ENCODE measurements around the gene HNF1A. TPM values are rescaled to one million over a fixed set of nuclear protein-coding genes. Genes with fewer than 3 reads are reported as not detected.

The HNF1A gene, protein sequence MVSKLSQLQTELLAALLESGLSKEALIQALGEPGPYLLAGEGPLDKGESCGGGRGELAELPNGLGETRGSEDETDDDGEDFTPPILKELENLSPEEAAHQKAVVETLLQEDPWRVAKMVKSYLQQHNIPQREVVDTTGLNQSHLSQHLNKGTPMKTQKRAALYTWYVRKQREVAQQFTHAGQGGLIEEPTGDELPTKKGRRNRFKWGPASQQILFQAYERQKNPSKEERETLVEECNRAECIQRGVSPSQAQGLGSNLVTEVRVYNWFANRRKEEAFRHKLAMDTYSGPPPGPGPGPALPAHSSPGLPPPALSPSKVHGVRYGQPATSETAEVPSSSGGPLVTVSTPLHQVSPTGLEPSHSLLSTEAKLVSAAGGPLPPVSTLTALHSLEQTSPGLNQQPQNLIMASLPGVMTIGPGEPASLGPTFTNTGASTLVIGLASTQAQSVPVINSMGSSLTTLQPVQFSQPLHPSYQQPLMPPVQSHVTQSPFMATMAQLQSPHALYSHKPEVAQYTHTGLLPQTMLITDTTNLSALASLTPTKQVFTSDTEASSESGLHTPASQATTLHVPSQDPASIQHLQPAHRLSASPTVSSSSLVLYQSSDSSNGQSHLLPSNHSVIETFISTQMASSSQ
- total RNA-seq (2021; fragmentation: NEBNext Ultra II Directional; extraction: Animal tissue kit (Norgen Biotek cat#: 25700)): not detected
- long read RNA-seq: 0 reads

DNA sequence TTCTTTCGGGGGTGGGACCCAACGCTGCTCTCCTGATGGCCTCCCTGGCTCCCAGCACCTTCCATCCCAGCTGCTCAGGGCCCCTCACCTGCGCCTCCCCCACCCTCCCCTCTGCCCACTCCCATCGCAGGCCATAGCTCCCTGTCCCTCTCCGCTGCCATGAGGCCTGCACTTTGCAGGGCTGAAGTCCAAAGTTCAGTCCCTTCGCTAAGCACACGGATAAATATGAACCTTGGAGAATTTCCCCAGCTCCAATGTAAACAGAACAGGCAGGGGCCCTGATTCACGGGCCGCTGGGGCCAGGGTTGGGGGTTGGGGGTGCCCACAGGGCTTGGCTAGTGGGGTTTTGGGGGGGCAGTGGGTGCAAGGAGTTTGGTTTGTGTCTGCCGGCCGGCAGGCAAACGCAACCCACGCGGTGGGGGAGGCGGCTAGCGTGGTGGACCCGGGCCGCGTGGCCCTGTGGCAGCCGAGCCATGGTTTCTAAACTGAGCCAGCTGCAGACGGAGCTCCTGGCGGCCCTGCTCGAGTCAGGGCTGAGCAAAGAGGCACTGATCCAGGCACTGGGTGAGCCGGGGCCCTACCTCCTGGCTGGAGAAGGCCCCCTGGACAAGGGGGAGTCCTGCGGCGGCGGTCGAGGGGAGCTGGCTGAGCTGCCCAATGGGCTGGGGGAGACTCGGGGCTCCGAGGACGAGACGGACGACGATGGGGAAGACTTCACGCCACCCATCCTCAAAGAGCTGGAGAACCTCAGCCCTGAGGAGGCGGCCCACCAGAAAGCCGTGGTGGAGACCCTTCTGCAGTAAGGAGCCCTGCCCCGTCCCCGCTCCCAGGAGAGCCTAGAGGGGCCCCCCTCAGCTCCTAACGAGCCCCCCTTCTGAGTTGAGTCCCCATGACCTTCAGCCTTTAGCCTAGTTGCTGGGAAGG lies at the start of gene HNF1A:
HNF1A (plus strand) TSS at position 248 of the 924 bp plus-strand sequence; CDS start at position 474, 226 bp downstream.
- DNase-seq: no peak
- H3K4me3 Mint-ChIP-seq: no peak within 1 kb of the TSS

DNA sequence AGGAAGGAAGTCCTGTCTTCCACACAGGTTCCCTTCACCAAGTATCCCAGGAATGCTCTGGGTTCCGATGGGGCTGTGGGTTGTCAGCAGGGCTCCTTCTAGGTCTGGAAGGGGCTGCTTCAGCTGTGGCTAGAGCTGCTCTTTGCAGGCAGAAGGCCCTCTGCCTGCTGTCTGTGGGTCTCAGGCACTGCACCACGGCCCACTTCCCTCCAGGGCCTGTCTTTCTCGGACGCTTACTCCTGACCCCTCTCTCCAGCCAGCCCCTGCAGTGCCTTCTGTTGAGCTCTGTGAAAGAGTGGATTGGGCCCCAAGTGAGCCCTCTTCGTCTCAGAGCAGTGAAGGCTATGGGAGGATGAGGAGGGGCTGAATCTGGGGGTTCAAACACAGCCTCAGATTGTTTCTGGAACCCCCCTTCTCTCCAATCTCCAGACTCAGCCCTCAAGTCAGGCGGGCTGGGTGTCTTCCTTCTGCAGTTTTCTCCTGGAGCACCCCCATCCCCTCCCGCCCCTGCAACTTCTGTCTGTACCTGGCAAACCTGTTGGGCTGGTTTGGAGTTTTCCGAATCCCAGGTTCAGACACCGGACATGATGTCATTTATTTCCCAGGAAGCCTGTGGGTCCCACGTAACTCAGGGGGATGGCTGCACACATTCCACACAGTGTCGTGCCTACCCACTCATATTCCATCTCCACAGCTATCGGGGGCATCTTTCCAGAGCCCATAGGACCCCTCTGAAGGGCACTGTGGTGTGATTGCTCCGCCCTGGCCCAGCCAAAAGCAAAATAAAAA lies 49.3 kb upstream of the HNF1A start:
- H3K36me3 Mint-ChIP-seq (ENCODE audit: low read depth): no peaks in the 10 kb centered on the region
- no peak for DNase-seq
- H3K4me3 Mint-ChIP-seq: no peak overlapping the region
- TF ChIP-seq, protein P1, sequence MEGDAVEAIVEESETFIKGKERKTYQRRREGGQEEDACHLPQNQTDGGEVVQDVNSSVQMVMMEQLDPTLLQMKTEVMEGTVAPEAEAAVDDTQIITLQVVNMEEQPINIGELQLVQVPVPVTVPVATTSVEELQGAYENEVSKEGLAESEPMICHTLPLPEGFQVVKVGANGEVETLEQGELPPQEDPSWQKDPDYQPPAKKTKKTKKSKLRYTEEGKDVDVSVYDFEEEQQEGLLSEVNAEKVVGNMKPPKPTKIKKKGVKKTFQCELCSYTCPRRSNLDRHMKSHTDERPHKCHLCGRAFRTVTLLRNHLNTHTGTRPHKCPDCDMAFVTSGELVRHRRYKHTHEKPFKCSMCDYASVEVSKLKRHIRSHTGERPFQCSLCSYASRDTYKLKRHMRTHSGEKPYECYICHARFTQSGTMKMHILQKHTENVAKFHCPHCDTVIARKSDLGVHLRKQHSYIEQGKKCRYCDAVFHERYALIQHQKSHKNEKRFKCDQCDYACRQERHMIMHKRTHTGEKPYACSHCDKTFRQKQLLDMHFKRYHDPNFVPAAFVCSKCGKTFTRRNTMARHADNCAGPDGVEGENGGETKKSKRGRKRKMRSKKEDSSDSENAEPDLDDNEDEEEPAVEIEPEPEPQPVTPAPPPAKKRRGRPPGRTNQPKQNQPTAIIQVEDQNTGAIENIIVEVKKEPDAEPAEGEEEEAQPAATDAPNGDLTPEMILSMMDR (IDR thresholded peaks at IDR 0.05): no peak
- no peaks in the 10 kb centered on the region for H3K9me3 Mint-ChIP-seq
- no peak overlapping the region for H3K27ac Mint-ChIP-seq
- H3K4me1 Mint-ChIP-seq (ENCODE audit: low read depth): no peaks in the 10 kb centered on the region; the same call in 1 of the 2 replicates
- peaks cover 5% of the 10 kb centered on the region; the same call in 1 of the 2 replicates for H3K27me3 Mint-ChIP-seq (ENCODE audit: insufficient read depth)

More for the DNA sequence above, at the start of gene HNF1A:
- no peaks in the 10 kb centered on the region for H3K9me3 Mint-ChIP-seq
- no peaks in the 10 kb centered on the region for H3K36me3 Mint-ChIP-seq (ENCODE audit: low read depth)
- H3K27me3 Mint-ChIP-seq (ENCODE audit: insufficient read depth): peaks cover 6% of the 10 kb centered on the region
- no peak within 1 kb of the TSS for H3K27ac Mint-ChIP-seq
- TF ChIP-seq, protein P1 (IDR thresholded peaks at IDR 0.05): no peak
- H3K4me1 Mint-ChIP-seq (ENCODE audit: low read depth): no peaks in the 10 kb centered on the region

DNA sequence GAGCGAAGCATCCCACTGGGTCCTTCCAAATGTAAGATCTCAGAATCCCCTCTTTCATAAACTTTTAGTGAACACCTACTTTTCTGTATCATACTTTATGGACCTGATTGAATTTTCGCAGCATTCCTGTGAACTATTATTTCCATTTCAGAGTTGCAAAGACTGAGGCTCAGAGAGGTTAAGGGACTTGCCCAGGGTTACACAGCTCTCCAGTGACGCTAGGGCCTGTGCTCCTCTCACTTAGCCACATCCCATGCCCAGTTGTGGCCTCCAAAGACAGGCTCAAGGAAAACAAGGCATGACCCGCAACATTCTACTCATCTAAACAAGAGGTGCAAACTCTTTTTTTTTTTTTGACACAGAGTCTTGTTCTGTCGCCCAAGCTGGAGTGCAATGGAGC lies 48.3 kb upstream of the HNF1A start:
- no peak overlapping the region for H3K27ac Mint-ChIP-seq
- H3K36me3 Mint-ChIP-seq (ENCODE audit: low read depth): no peaks in the 10 kb centered on the region
- H3K27me3 Mint-ChIP-seq (ENCODE audit: insufficient read depth): peaks cover 7% of the 10 kb centered on the region; the same call in 1 of the 2 replicates
- DNase-seq: no peak
- no peak overlapping the region for H3K4me3 Mint-ChIP-seq
- H3K4me1 Mint-ChIP-seq (ENCODE audit: low read depth): no peaks in the 10 kb centered on the region; the same call in 1 of the 2 replicates
- H3K9me3 Mint-ChIP-seq: no peaks in the 10 kb centered on the region
- TF ChIP-seq, protein P1 (IDR thresholded peaks at IDR 0.05): no peak

DNA sequence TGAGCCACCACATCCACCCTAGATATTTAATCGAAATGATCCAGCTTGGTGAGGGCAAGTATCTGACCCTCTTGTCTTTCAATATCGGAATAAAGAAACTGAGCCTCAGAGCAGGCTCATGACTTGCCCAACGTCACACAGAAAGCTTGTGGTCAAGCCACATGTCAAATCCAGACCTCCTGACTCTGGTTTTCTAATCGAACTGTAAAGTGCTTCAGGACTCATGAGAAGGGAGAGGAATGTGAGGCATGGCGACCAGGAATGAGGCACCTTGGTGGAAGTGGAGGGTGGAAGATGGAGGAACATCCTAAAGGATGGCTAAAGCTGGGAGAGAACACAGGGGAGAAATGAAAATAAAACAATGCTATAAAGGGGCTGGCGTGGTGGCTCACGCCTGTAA lies 46.3 kb upstream of the HNF1A start:
- Mint-ChIP-seq H3K4me1 (ENCODE audit: low read depth) (no peaks in the 10 kb centered on the region; the same call in 1 of the 2 replicates), H3K27me3 (ENCODE audit: insufficient read depth) (peaks cover 13% of the 10 kb centered on the region; the same call in 1 of the 2 replicates), H3K4me3 (no peak overlapping the region), H3K27ac (no peak overlapping the region), H3K36me3 (ENCODE audit: low read depth) (no peaks in the 10 kb centered on the region), H3K9me3 (no peaks in the 10 kb centered on the region)
- TF ChIP-seq, protein P1 (IDR thresholded peaks at IDR 0.05): no peak
- no peak for DNase-seq

Data from HFFc6 (cell line).